DOHH2 (cell line): ENCODE data around the gene ZFHX2.

ENCODE experiments used
- H3F3A ChIP-seq: fragments of 200-600 bp; sonication (generic), shearing (Covaris generic); 2 replicates; pipeline ENCODE4 v1.6.0; 2016; ENCODE audit warnings: antibody characterized with exemption, mild to moderate bottlenecking; ENCODE audit not compliant: control insufficient read depth, insufficient read depth
- H3K27ac ChIP-seq: fragments of 200-600 bp; sonication (generic); 2 replicates; pipeline ENCODE4 v1.5.1; 2014; ENCODE audit warnings: low read depth, mild to moderate bottlenecking, low read length, moderate library complexity
- H3K27me3 ChIP-seq: fragments of 200-600 bp; sonication (generic); 2 replicates; pipeline ENCODE4 v1.6.1; 2014; ENCODE audit warnings: mild to moderate bottlenecking, low read length, mixed read lengths; ENCODE audit not compliant: control insufficient read depth
- H3K36me3 ChIP-seq: fragments of 200-600 bp; sonication (generic); 2 replicates; pipeline ENCODE4 v1.6.1; 2014; ENCODE audit warnings: mild to moderate bottlenecking, low read length, moderate library complexity, mixed read lengths; ENCODE audit not compliant: control insufficient read depth
- H3K4me1 ChIP-seq: fragments of 200-600 bp; sonication (generic); 2 replicates; pipeline ENCODE4 v1.6.1; 2014; ENCODE audit warnings: mild to moderate bottlenecking, low read length, mixed read lengths; ENCODE audit not compliant: control insufficient read depth
- H3K4me2 ChIP-seq: fragments of 200-600 bp; sonication (generic); 2 replicates; pipeline ENCODE4 v1.6.0; 2014; ENCODE audit warnings: mild to moderate bottlenecking, low read length, moderate library complexity
- H3K4me3 ChIP-seq: fragments of 200-600 bp; sonication (generic); 2 replicates; pipeline ENCODE4 v1.5.1; 2014; ENCODE audit warnings: mild to moderate bottlenecking, low read length, mixed read lengths
- H3K79me2 ChIP-seq: fragments of 200-600 bp; sonication (generic); 2 replicates; pipeline ENCODE4 v1.6.1; 2014; ENCODE audit warnings: mild to moderate bottlenecking, low read length, mixed read lengths; ENCODE audit not compliant: control insufficient read depth
- H3K9me2 ChIP-seq: fragments of 200-600 bp; sonication (generic); replicated peaks from 2 replicates; pipeline ENCODE4 v1.6.1; 2014; ENCODE audit warnings: mild to moderate bottlenecking, low read length, mixed read lengths; ENCODE audit not compliant: control insufficient read depth
- H3K9me3 ChIP-seq: fragments of 200-600 bp; sonication (generic); 2 replicates; pipeline ENCODE4 v1.6.1; 2014; ENCODE audit warnings: antibody characterized with exemption, low read length, mixed read lengths; ENCODE audit not compliant: control insufficient read depth, insufficient read depth
- H4K20me1 ChIP-seq: fragments of 200-600 bp; sonication (generic); 2 replicates; pipeline ENCODE4 v1.6.0; 2014; ENCODE audit warnings: low read depth, mild to moderate bottlenecking, antibody characterized with exemption, low read length, moderate library complexity; ENCODE audit not compliant: control insufficient read depth, insufficient read depth
- EZH2phosphoT487 ChIP-seq: fragments of 200-600 bp; sonication (generic); IDR thresholded peaks from 2 replicates; pipeline ENCODE4 v1.6.1; 2017; ENCODE audit warnings: borderline replicate concordance, mild to moderate bottlenecking, antibody characterized with exemption, low read length, moderate library complexity, mixed read lengths
- TF ChIP-seq, protein P1 (sequence below): fragments of 200-600 bp; sonication (generic); IDR thresholded peaks from one replicate; pipeline ENCODE4 v1.5.1; 2014; ENCODE audit warnings: antibody characterized with exemption, mild to moderate bottlenecking, low read depth, low read length; ENCODE audit not compliant: poor library complexity, severe bottlenecking

ZFHX2 gene

GRCh38 chr14:23513818-23514643 lies 37.5 kb downstream of the ZFHX2 start:
- Histone ChIP-seq H3K4me2 (no peak overlapping the region), H3K36me3 (no peaks in the 10 kb centered on the region), H3K4me3 (no peak overlapping the region), H3K27me3 (no peaks in the 10 kb centered on the region), H3K9me3 (no peaks in the 10 kb centered on the region), H3K9me2 (no peaks in the 10 kb centered on the region), H4K20me1 (no peaks in the 10 kb centered on the region), H3K27ac (no peak overlapping the region), H3K79me2 (no peaks in the 10 kb centered on the region), H3K4me1 (no peaks in the 10 kb centered on the region), H3F3A (no peaks in the 10 kb centered on the region)
- TF ChIP-seq, protein P1, sequence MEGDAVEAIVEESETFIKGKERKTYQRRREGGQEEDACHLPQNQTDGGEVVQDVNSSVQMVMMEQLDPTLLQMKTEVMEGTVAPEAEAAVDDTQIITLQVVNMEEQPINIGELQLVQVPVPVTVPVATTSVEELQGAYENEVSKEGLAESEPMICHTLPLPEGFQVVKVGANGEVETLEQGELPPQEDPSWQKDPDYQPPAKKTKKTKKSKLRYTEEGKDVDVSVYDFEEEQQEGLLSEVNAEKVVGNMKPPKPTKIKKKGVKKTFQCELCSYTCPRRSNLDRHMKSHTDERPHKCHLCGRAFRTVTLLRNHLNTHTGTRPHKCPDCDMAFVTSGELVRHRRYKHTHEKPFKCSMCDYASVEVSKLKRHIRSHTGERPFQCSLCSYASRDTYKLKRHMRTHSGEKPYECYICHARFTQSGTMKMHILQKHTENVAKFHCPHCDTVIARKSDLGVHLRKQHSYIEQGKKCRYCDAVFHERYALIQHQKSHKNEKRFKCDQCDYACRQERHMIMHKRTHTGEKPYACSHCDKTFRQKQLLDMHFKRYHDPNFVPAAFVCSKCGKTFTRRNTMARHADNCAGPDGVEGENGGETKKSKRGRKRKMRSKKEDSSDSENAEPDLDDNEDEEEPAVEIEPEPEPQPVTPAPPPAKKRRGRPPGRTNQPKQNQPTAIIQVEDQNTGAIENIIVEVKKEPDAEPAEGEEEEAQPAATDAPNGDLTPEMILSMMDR: no peak
- TF ChIP-seq EZH2phosphoT487: no peak

DNA sequence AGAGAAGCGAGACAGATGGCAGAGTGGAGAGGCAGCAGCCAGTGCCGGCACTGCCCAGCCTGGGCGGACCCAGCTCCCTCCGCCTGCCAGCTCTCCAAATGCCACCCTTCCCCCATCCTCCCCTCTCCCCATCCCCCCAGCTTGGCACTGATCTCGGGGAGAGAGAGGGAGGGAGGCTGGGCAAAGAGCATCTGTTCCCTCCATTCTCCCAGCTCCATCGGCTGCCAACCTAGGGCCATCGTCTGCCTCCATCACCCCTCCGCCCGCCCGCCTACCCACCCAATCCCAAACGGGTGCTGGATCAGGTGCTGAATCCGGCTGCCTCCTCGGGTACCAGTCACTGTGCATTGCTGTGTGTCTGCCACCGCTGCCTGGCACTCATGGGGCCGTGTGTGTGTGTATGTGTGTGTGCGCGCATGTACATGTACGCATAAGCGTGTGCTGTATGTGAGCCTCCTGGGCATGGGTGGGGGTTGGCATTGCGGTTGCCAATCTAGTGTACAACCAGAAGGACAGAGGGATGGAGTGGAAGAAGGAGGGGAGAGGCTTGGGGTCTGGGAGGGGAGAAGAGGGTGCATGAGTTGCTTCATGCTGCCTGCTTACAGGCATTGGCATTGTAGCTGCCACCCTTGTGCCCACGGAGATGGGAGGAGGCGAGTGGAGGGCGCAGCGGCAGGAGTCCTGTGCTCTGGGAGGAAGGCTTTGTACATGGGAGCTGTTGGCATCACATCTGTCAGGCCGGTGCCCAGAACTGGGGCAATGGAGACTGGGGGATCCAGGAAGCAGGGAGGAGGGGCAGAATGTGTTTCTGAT lies 38.4 kb downstream of the ZFHX2 start:
- no peaks in the 10 kb centered on the region for H4K20me1 ChIP-seq
- no peaks in the 10 kb centered on the region for H3K79me2 ChIP-seq
- H3K27ac ChIP-seq: no peak overlapping the region
- no peaks in the 10 kb centered on the region for H3K36me3 ChIP-seq
- TF ChIP-seq, protein P1: no peak
- no peak for TF ChIP-seq EZH2phosphoT487
- H3K4me3 ChIP-seq: no peak overlapping the region
- H3K9me3 ChIP-seq: no peaks in the 10 kb centered on the region
- H3K4me1 ChIP-seq: no peaks in the 10 kb centered on the region
- H3K27me3 ChIP-seq: no peaks in the 10 kb centered on the region
- H3F3A ChIP-seq: no peaks in the 10 kb centered on the region
- no peaks in the 10 kb centered on the region for H3K9me2 ChIP-seq
- H3K4me2 ChIP-seq: no peak overlapping the region

GRCh38 chr14:23512156-23512555 lies 39.4 kb downstream of the ZFHX2 start:
- no peaks in the 10 kb centered on the region for H4K20me1 ChIP-seq
- H3F3A ChIP-seq: no peaks in the 10 kb centered on the region
- no peaks in the 10 kb centered on the region for H3K27me3 ChIP-seq
- H3K79me2 ChIP-seq: no peaks in the 10 kb centered on the region
- TF ChIP-seq, protein P1: no peak
- no peak for TF ChIP-seq EZH2phosphoT487
- H3K4me1 ChIP-seq: no peaks in the 10 kb centered on the region
- H3K9me2 ChIP-seq: no peaks in the 10 kb centered on the region
- no peak overlapping the region for H3K27ac ChIP-seq
- no peaks in the 10 kb centered on the region for H3K36me3 ChIP-seq
- H3K4me2 ChIP-seq: no peak overlapping the region
- no peaks in the 10 kb centered on the region for H3K9me3 ChIP-seq
- H3K4me3 ChIP-seq: no peak overlapping the region
